ENCODE results near the gene CASZ1. TPM values are rescaled to one million over a fixed set of nuclear protein-coding genes. Genes with fewer than 3 reads are reported as not detected.

The CASZ1 gene
- total and polyA plus RNA-seq, 10 of the 15 experiments (the other 5 are each of a cell fraction or from before 2014, with no cell fraction given) = 0.52 to 9.8 (median 3.7) TPM

GRCh38 chr1:10665930-10666850 lies 130.3 kb downstream of the CASZ1 start:
- 82% methylated on average over 34 of the region's 36 CpGs for WGBS (ENCODE audit: insufficient coverage, insufficient replicate concordance, low lambda C conversion rate, missing lambda C conversion rate)
- ChIA-PET RAD21 (ENCODE audit: unreplicated experiment) (no interaction called here), POLR2A (no interaction called here), SMC1A (ENCODE audit: uncharacterized antibody, unreplicated experiment) (no interaction called here), CTCF (no interaction called here)
- ATAC-seq = no peak
- H3K27me3 ChIP-seq (replicated peaks in 1 of 2; ENCODE audit: control insufficient read depth in 2 of 2, insufficient read depth in 2 of 2, low read length in 1 of 2) = no peaks in the 10 kb centered on the region
- H3K4me2 ChIP-seq (ENCODE audit: control insufficient read depth, insufficient read depth) = no peak overlapping the region
- H3K36me3 ChIP-seq (ENCODE audit: control insufficient read depth in 2 of 2, insufficient read depth in 2 of 2, low read length in 1 of 2) = peaks cover 0 to 5% of the 10 kb centered on the region in 2 experiments; a peak in 1 of 4 replicates
- H3K9me3 ChIP-seq (replicated peaks; ENCODE audit: control insufficient read depth, insufficient read depth, low read length) = no peaks in the 10 kb centered on the region
- TF ChIP-seq NFYA (IDR thresholded peaks at IDR 0.05; ENCODE audit: borderline replicate concordance, low read depth, low read length) = no peak
- TF ChIP-seq ZNF207 (IDR thresholded peaks at IDR 0.05; ENCODE audit: borderline replicate concordance) = no peak
- no peak for TF ChIP-seq ZNF274 (IDR thresholded peaks at IDR 0.05; ENCODE audit: insufficient read depth, insufficient read length)
- TF ChIP-seq ZBED1 (IDR thresholded peaks at IDR 0.05; ENCODE audit: borderline replicate concordance) = no peak
- no peaks in the 10 kb centered on the region for H3K4me1 ChIP-seq (ENCODE audit: control insufficient read depth, insufficient read depth, low read length)
- no peaks in the 10 kb centered on the region for H4K20me1 ChIP-seq (ENCODE audit: control insufficient read depth, insufficient read depth)
- no peaks in the 10 kb centered on the region for H3K79me2 ChIP-seq (ENCODE audit: control insufficient read depth, insufficient read depth, low read length)
- no peak for FAIRE-seq
- no peak overlapping the region for H2AFZ ChIP-seq (ENCODE audit: control insufficient read depth, low read depth, low read length)
- in situ Hi-C loops (cut with MboI) = no loop called here
- no peak overlapping the region for H3K27ac ChIP-seq (ENCODE audit: control insufficient read depth, insufficient read depth)
- no TSS peak for BruUV-seq (replicated peaks)
- intact Hi-C loops (cut with micrococcal nuclease; ENCODE audit: unreplicated experiment) = no loop called here
- no peak for DNase-seq (ENCODE audit: low read depth, low spot score)
- H3K4me3 ChIP-seq = no peak overlapping the region
- H3K9ac ChIP-seq (ENCODE audit: control insufficient read depth, insufficient read depth, low read length) = no peak overlapping the region

- Histone ChIP-seq H3K79me2 (ENCODE audit: control insufficient read depth, insufficient read depth, low read length) (no peaks in the 10 kb centered on the region), H2AFZ (ENCODE audit: control insufficient read depth, low read depth, low read length) (no peak overlapping the region), H4K20me1 (ENCODE audit: control insufficient read depth, insufficient read depth) (no peaks in the 10 kb centered on the region), H3K36me3 (ENCODE audit: control insufficient read depth in 2 of 2, insufficient read depth in 2 of 2, low read length in 1 of 2) (peaks cover 0 to 5% of the 10 kb centered on the region in 2 experiments; a peak in 1 of 4 replicates), H3K4me3 (no peak overlapping the region), H3K9me3 (replicated peaks; ENCODE audit: control insufficient read depth, insufficient read depth, low read length) (no peaks in the 10 kb centered on the region), H3K4me1 (ENCODE audit: control insufficient read depth, insufficient read depth, low read length) (no peaks in the 10 kb centered on the region), H3K4me2 (ENCODE audit: control insufficient read depth, insufficient read depth) (no peak overlapping the region), H3K27ac (ENCODE audit: control insufficient read depth, insufficient read depth) (no peak overlapping the region), H3K9ac (ENCODE audit: control insufficient read depth, insufficient read depth, low read length) (no peak overlapping the region), H3K27me3 (replicated peaks in 1 of 2; ENCODE audit: control insufficient read depth in 2 of 2, insufficient read depth in 2 of 2, low read length in 1 of 2) (no peaks in the 10 kb centered on the region)
- 97% methylated on average over 25 of the region's 31 CpGs for WGBS (ENCODE audit: insufficient coverage, insufficient replicate concordance, low lambda C conversion rate, missing lambda C conversion rate)
- no peak for FAIRE-seq
- ChIA-PET RAD21 (ENCODE audit: unreplicated experiment) (no interaction called here), POLR2A (no interaction called here), CTCF (no interaction called here), SMC1A (ENCODE audit: uncharacterized antibody, unreplicated experiment) (no interaction called here)
- intact Hi-C loops (cut with micrococcal nuclease; ENCODE audit: unreplicated experiment) = no loop called here
- ATAC-seq = no peak
- no TSS peak for BruUV-seq (replicated peaks)
- in situ Hi-C loops (cut with MboI) = no loop called here
- no peak for DNase-seq (ENCODE audit: low read depth, low spot score)
- TF ChIP-seq MTA2 (IDR thresholded peaks at IDR 0.05; ENCODE audit: low read depth) (no peak), SREBF1 (IDR thresholded peaks at IDR 0.05; ENCODE audit: low read length) (no peak), SUZ12 (IDR thresholded peaks at IDR 0.05; ENCODE audit: unreplicated experiment) (no peak), CTCF (IDR thresholded peaks at IDR 0.05 in 2 of 3, conservative IDR thresholded peaks at IDR 0.05 in 1 of 3; ENCODE audit: control insufficient read depth in 2 of 3, extremely low read depth in 1 of 3, insufficient read depth in 1 of 3, low read depth in 3 of 3, low read length in 3 of 3) (no peak), PAX8 (IDR thresholded peaks at IDR 0.05) (no peak), NFIC (IDR thresholded peaks at IDR 0.05; ENCODE audit: low read depth, low read length) (no peak), ZBTB33 (IDR thresholded peaks at IDR 0.05) (no peak), CREM (IDR thresholded peaks at IDR 0.05; ENCODE audit: low read depth) (no peak)
These were observed 131.2 kb downstream of the CASZ1 start for GRCh38 chr1:10665226-10665625.
